ENCODE results near the gene SNIP1.

- TF ChIP-seq EP300 (IDR thresholded peaks at IDR 0.05): no peak
- no peak for TF ChIP-seq CTCF (IDR thresholded peaks at IDR 0.05)
Measured at GRCh38 chr1:37561133-37562132, 7.3 kb upstream of the SNIP1 start.

All from ovary (tissue), 3 donors.